KMS-11 (cell line): ENCODE data around the gene MECR.

Experiments used
- H2AFZ ChIP-seq: fragments of 200-600 bp; sonication (generic); 2 replicates; pipeline ENCODE4 v1.6.1; 2016; ENCODE audit warnings: antibody characterized with exemption, mixed run types, low read depth
- H3K27ac ChIP-seq: fragments of 200-600 bp; sonication (generic); 2 replicates; pipeline ENCODE4 v1.6.1; 2016; ENCODE audit warnings: mild to moderate bottlenecking, mixed run types
- H3K27me3 ChIP-seq: fragments of 200-600 bp; sonication (generic); 2 replicates; pipeline ENCODE4 v1.6.1; 2017; ENCODE audit warnings: mild to moderate bottlenecking, low read depth, mixed run types, moderate library complexity; ENCODE audit not compliant: insufficient read depth
- H3K36me3 ChIP-seq: fragments of 200-600 bp; sonication (generic); 2 replicates; pipeline ENCODE4 v1.6.1; 2017; ENCODE audit warnings: mild to moderate bottlenecking, mixed run types; ENCODE audit not compliant: insufficient read depth
- H3K4me1 ChIP-seq: fragments of 200-600 bp; sonication (generic); 2 replicates; pipeline ENCODE4 v1.6.1; 2016; ENCODE audit warnings: mild to moderate bottlenecking, low read depth, mixed run types; ENCODE audit not compliant: poor library complexity, severe bottlenecking
- H3K4me2 ChIP-seq: fragments of 200-600 bp; sonication (generic); 2 replicates; pipeline ENCODE4 v1.7.0; 2016; ENCODE audit warnings: mild to moderate bottlenecking, mixed run types
- H3K4me3 ChIP-seq: fragments of 200-600 bp; sonication (generic); IDR thresholded peaks from 2 replicates; pipeline ENCODE4 v1.6.1; 2017; ENCODE audit warnings: low read depth, low read length, mixed read lengths; ENCODE audit not compliant: insufficient read depth
- H3K79me2 ChIP-seq: fragments of 200-600 bp; sonication (generic); 2 replicates; pipeline ENCODE4 v1.6.1; 2016; ENCODE audit warnings: low read depth, mixed run types; ENCODE audit not compliant: insufficient read depth
- H3K9ac ChIP-seq: fragments of 200-600 bp; sonication (generic); 2 replicates; pipeline ENCODE4 v1.6.1; 2016; ENCODE audit warnings: mild to moderate bottlenecking, mixed run types
- H4K20me1 ChIP-seq: fragments of 200-600 bp; sonication (generic); 2 replicates; pipeline ENCODE4 v1.6.1; 2016; ENCODE audit warnings: mild to moderate bottlenecking, mixed run types; ENCODE audit not compliant: insufficient read depth
- CTCF ChIP-seq: fragments of 200-600 bp; sonication (generic); conservative IDR thresholded peaks from 2 replicates; pipeline ENCODE4 v1.6.1; 2017; ENCODE audit warnings: low read depth, mild to moderate bottlenecking, antibody characterized with exemption, low read length, moderate library complexity, mixed read lengths

The MECR gene

GRCh38 chr1:29213055-29213454 is 17.7 kb downstream of the MECR start:
- no peak overlapping the region for H3K4me3 ChIP-seq
- no peak overlapping the region for H3K27ac ChIP-seq
- H3K4me1 ChIP-seq, result peaks cover 33% of the 10 kb centered on the region
- H3K79me2 ChIP-seq, result no peaks in the 10 kb centered on the region
- no peak for TF ChIP-seq CTCF
- no peak overlapping the region for H3K9ac ChIP-seq
- no peak overlapping the region for H3K4me2 ChIP-seq
- no peaks in the 10 kb centered on the region for H3K36me3 ChIP-seq
- no peak overlapping the region for H2AFZ ChIP-seq
- no peaks in the 10 kb centered on the region for H4K20me1 ChIP-seq
- H3K27me3 ChIP-seq, result no peaks in the 10 kb centered on the region

GRCh38 chr1:29211086-29212030 is 19.4 kb downstream of the MECR start:
- H2AFZ ChIP-seq, result no peak overlapping the region
- H3K4me1 ChIP-seq, result peaks cover 17% of the 10 kb centered on the region
- H3K9ac ChIP-seq, result no peak overlapping the region
- no peak overlapping the region for H3K4me3 ChIP-seq
- no peaks in the 10 kb centered on the region for H3K27me3 ChIP-seq
- no peaks in the 10 kb centered on the region for H4K20me1 ChIP-seq
- H3K4me2 ChIP-seq, result no peak overlapping the region
- no peaks in the 10 kb centered on the region for H3K79me2 ChIP-seq
- no peaks in the 10 kb centered on the region for H3K36me3 ChIP-seq
- no peak for TF ChIP-seq CTCF
- no peak overlapping the region for H3K27ac ChIP-seq

GRCh38 chr1:29210278-29211085 is 20.3 kb downstream of the MECR start:
- Histone ChIP-seq H3K4me3 (no peak overlapping the region), H3K27me3 (no peaks in the 10 kb centered on the region), H3K9ac (no peak overlapping the region), H3K4me1 (peaks cover 10% of the 10 kb centered on the region), H3K4me2 (no peak overlapping the region), H3K36me3 (no peaks in the 10 kb centered on the region), H4K20me1 (no peaks in the 10 kb centered on the region), H3K27ac (no peak overlapping the region), H2AFZ (no peak overlapping the region), H3K79me2 (no peaks in the 10 kb centered on the region)
- TF ChIP-seq CTCF, result no peak

GRCh38 chr1:29209173-29209572 is 21.6 kb downstream of the MECR start:
- H2AFZ ChIP-seq, result no peak overlapping the region
- no peak overlapping the region for H3K4me2 ChIP-seq
- H3K79me2 ChIP-seq, result no peaks in the 10 kb centered on the region
- TF ChIP-seq CTCF, result no peak
- H3K4me3 ChIP-seq, result no peak overlapping the region
- H3K4me1 ChIP-seq, result no peaks in the 10 kb centered on the region
- no peak overlapping the region for H3K27ac ChIP-seq
- no peaks in the 10 kb centered on the region for H3K27me3 ChIP-seq
- no peaks in the 10 kb centered on the region for H4K20me1 ChIP-seq
- no peak overlapping the region for H3K9ac ChIP-seq
- H3K36me3 ChIP-seq, result no peaks in the 10 kb centered on the region
